Mucosa of descending colon (tissue), 3 donors: ENCODE results near the gene NTN4. TPM values are rescaled to one million over a fixed set of nuclear protein-coding genes. Genes with fewer than 3 reads are reported as not detected.

Experiments used
- ATAC-seq: fragments of 200-7000 bp; cut with Tn5 transposase; one replicate; pipeline ENCODE4 v1.9.1; 2020; ENCODE audit warnings: mild to moderate bottlenecking, moderate library complexity
- DNase-seq, 3 donors: peaks; one replicate each; pipeline ENCODE4 v3.0.0-alpha.2; 2020
- H3K36me3 ChIP-seq: fragments of 200-600 bp; one replicate; pipeline ENCODE4 v1.8.0; 2021; ENCODE audit warnings: low read depth, mild to moderate bottlenecking
- H3K4me1 ChIP-seq: fragments of 200-600 bp; one replicate; pipeline ENCODE4 v1.8.0; 2021; ENCODE audit warnings: low read depth, mild to moderate bottlenecking
- H3K4me3 ChIP-seq: fragments of 200-600 bp; one replicate; pipeline ENCODE4 v1.8.0; 2021; ENCODE audit warnings: mild to moderate bottlenecking
- H3K9me3 ChIP-seq: fragments of 200-600 bp; one replicate; pipeline ENCODE4 v1.8.0; 2021; ENCODE audit warnings: mild to moderate bottlenecking
- intact Hi-C, 2 donors: fragments of 100-400 bp; cut with DNase I in 1 of 2; cut with micrococcal nuclease in 1 of 2; formaldehyde crosslinking; loops; one replicate each; pipeline versions ENCODE4 v1.11.0 to v1.11.1; 2022; cut with DNase I, micrococcal nuclease
- total RNA-seq, 3 donors: library from RNA; stranded (reverse); fragmentation: NEBNext Ultra II Directional in 2 of 3; extraction: Animal tissue kit (Norgen Biotek cat#: 25700) in 2 of 3; gene quantifications; one replicate each; pipeline versions ENCODE4 v1.2.1 to v1.2.4, GENCODE V29; 2021 to 2023
- TF ChIP-seq, protein P1 (sequence below): fragments of 200-600 bp; IDR thresholded peaks from one replicate; pipeline ENCODE4 v1.8.0; 2022; ENCODE audit warnings: antibody characterized with exemption, mild to moderate bottlenecking
- donor health status: DM: no; HTN: no; CAD: no; lungs with moderate emphysema.
- donor health status: DM: no; HTN: no; CAD: no.
- donor health status: DM: no; HTN: yes; CAD: no.

The NTN4 gene
- total RNA-seq, 3 donors from 2014 or later: 15.9 to 34.7 (median 19.8) TPM

DNA sequence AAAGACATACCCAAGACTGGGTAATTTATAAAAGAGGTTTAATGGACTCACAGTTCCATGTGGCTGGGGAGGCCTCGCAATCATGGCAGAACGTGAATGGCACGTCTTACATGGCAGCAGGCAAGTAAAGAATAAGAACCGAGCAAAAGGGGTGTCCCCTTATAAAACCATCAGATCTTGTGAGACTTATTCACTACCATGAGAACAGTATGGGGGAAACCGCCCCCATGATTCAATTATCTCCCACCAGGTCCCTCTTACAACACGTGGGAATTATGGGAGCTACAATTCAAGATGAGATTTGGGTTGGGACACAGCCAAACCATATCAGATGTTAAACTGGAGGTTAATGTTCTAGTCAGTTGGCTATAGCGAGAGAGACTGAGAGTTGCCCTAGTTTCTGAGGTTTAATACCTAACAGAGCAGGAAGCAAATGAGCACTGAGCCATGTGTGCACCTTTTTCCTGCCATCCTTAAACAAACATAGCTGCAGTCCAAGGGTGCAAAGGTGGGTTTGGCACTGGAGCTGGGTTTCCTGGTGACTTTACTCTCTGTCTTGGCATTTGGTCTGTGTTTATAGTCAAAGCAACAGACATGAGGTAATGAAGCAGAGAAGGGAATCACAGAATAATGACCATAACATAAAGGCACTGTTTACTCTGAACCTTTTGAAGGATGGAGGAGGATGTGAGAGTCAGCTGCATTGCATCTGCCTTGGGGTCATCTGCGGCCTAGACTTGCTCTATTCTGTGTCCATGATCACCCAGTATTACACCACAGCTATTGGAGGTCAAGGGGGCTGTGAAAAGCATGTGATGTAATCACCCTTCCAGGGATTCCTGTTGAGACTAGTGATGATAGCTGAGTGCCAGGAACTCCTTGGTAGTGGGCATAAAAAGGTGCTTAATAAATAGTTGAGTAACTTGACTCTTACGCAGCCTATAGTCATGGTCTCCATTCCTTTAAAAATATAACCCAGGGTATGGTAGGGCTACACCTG lies 155.6 kb downstream of the NTN4 start:
- no peak overlapping the region for H3K4me3 ChIP-seq
- TF ChIP-seq, protein P1, sequence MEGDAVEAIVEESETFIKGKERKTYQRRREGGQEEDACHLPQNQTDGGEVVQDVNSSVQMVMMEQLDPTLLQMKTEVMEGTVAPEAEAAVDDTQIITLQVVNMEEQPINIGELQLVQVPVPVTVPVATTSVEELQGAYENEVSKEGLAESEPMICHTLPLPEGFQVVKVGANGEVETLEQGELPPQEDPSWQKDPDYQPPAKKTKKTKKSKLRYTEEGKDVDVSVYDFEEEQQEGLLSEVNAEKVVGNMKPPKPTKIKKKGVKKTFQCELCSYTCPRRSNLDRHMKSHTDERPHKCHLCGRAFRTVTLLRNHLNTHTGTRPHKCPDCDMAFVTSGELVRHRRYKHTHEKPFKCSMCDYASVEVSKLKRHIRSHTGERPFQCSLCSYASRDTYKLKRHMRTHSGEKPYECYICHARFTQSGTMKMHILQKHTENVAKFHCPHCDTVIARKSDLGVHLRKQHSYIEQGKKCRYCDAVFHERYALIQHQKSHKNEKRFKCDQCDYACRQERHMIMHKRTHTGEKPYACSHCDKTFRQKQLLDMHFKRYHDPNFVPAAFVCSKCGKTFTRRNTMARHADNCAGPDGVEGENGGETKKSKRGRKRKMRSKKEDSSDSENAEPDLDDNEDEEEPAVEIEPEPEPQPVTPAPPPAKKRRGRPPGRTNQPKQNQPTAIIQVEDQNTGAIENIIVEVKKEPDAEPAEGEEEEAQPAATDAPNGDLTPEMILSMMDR: no peak
- intact Hi-C loops: no loop called here
- ATAC-seq (peak; percentile 91), DNase-seq (peak; percentile 61 to 85 (median 68))
- peaks cover 32% of the 10 kb centered on the region for H3K4me1 ChIP-seq
- H3K9me3 ChIP-seq: no peaks in the 10 kb centered on the region
- H3K36me3 ChIP-seq: no peaks in the 10 kb centered on the region

DNA sequence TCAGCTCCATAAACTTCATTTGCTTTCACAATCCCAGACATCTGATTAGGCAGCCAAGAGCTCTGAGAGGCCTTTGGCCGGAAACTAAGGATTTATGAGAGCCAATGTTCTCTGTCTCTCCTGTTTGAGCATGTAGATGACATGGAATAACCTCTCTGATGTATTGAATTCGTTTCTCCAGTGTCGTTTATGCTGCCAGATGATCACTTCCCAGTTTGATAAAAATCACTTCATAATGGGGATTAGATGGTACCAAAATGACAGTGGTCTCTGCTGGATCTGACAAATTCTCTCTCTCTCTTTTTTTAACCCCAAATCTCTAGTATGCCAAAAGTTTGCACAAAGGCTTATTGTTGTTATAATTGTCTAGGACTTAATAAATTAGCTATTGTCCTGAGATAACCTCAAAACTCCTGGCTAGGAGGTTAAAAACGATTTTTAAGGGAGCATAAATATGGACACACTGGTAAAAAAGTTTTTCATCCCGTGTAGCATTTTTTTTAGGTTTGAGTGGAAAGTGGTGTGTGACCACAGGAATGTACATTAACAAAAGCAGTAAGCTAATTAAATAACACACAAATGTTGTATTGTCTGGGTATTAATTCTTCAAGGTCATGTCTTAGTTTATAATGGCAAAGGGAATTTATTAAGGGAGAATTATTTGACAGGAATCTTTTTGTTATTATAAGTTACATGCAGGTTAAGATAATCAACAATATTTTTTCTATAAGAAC lies 156.7 kb downstream of the NTN4 start:
- TF ChIP-seq, protein P1: no peak
- intact Hi-C loops: no loop called here
- Histone ChIP-seq H3K36me3 (no peaks in the 10 kb centered on the region), H3K9me3 (no peaks in the 10 kb centered on the region), H3K4me3 (no peak overlapping the region), H3K4me1 (peaks cover 32% of the 10 kb centered on the region)
- DNase-seq (peak in 1 of 3 donors; percentile 50), ATAC-seq (peak; percentile 74)

DNA sequence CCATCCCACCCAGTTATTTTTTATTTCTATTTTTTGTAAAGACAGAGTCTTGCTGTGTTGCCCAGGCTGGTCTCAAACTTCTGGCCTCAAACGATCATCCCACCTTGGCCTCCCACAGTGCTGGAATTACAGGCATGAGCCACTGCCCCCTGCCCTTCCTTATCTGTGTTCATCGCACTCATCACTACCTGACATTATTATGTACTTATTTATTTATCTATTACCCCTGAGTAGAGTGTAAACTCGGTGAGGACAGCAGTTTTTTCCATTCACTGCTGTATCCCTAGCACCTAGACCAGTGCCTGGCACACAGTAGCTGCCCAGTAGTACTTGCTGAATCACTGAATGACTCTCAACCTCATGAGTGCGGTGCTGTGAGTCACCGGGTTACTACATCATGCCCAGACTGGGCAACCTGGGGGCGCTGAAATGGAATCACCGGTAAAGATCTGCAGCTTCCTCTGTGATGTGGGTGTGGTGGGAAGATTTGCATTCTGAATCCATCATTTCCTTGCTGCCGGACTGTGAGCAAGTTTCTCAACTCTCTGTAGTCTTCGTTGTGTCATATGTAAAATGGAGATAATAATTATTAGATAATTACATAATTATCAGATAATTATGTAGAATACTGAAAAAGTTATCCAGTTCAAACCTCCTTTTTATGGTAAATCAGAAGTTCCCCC lies 157.4 kb downstream of the NTN4 start:
- DNase-seq (peak; percentile 71 to 79 (median 72)), ATAC-seq (peak; percentile 85)
- Histone ChIP-seq H3K4me3 (no peak overlapping the region), H3K4me1 (peaks cover 32% of the 10 kb centered on the region), H3K9me3 (no peaks in the 10 kb centered on the region), H3K36me3 (no peaks in the 10 kb centered on the region)
- intact Hi-C loops: no loop called here
- TF ChIP-seq, protein P1: no peak

DNA sequence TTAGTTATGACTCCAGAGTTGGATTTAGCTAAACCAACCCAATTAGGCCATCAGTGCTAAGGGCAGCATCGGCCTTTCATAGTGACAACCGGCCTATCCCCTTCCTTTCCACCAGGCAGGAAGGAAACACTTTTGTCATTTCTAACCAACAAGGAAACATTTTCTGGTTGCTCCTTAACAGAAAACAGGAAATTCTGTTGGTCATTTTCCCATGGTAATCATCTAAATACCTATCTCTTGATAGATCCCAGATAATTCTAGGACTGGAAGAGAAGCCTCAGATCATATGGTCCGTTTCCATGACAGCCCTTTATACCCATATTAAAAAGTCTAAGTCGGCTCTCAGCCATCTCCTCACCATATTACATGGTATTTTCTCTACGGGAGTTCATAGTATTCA lies 160.1 kb downstream of the NTN4 start:
- TF ChIP-seq, protein P1: no peak
- peaks cover 29% of the 10 kb centered on the region for H3K4me1 ChIP-seq
- no peak overlapping the region for H3K4me3 ChIP-seq
- no peak for ATAC-seq
- no peaks in the 10 kb centered on the region for H3K36me3 ChIP-seq
- intact Hi-C loops: no loop called here
- no peaks in the 10 kb centered on the region for H3K9me3 ChIP-seq
- DNase-seq: no peak

DNA sequence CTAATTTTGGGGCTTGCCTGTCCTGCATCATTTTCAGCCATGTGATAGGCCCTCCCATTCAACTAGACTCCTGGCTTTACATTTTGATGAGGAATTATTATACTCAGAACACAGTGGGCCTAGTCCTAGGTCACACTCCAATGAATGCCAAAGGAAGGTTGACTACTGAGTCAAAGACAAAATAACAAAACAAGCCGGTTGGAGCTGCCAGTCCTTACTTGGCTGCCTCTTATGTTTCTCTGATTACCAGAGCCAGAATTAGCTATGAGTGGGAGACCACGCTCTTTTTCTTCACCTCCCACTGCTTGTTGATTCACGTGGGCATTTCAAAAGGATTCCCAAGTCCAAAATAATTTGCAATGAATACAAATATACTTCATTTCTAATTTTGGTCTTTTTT lies 161.2 kb downstream of the NTN4 start:
- no peak for ATAC-seq

More for the DNA sequence above, 161.2 kb downstream of the NTN4 start:
- no peak overlapping the region for H3K4me3 ChIP-seq
- no peak for DNase-seq
- H3K4me1 ChIP-seq: peaks cover 18% of the 10 kb centered on the region
- intact Hi-C loops: loop anchor here in 1 of 2 donors (10.0 kb wide), 1 partner anchor 185 kb away; no protein-coding TSS in a partner anchor
- H3K36me3 ChIP-seq: no peaks in the 10 kb centered on the region
- TF ChIP-seq, protein P1: no peak
- H3K9me3 ChIP-seq: no peaks in the 10 kb centered on the region
